ENCODE results near the gene GULP1.
"Not testable (repeated sequence)": the region's sequence is repeated elsewhere in the genome, so short reads cannot be mapped to it uniquely, and the experiment has no call there.

GULP1 gene

GRCh38 chr2:188601391-188601790 lies 309.7 kb downstream of the GULP1 start:
- Histone ChIP-seq H3K27me3 (ENCODE audit: control insufficient read depth in 2 of 2, insufficient read depth in 2 of 2, low read length in 2 of 2) (no peaks in the 10 kb centered on the region), H3K9me3 (ENCODE audit: control insufficient read depth in 2 of 2, low read length in 2 of 2) (no peaks in the 10 kb centered on the region), H3K9ac (ENCODE audit: low read depth in 1 of 2, low read length in 2 of 2) (no peak overlapping the region), H3K4me3 (ENCODE audit: low read length in 2 of 2) (no peak overlapping the region), H3K4me1 (ENCODE audit: control insufficient read depth in 2 of 2, insufficient read depth in 2 of 2, low read length in 2 of 2) (peaks cover 0 to 4% of the 10 kb centered on the region in 2 donors), H3K36me3 (ENCODE audit: control insufficient read depth in 2 of 2, insufficient read depth in 2 of 2, low read length in 2 of 2) (no peaks in the 10 kb centered on the region), H3K27ac (ENCODE audit: low read depth in 2 of 2, low read length in 2 of 2) (no peak overlapping the region)

DNA sequence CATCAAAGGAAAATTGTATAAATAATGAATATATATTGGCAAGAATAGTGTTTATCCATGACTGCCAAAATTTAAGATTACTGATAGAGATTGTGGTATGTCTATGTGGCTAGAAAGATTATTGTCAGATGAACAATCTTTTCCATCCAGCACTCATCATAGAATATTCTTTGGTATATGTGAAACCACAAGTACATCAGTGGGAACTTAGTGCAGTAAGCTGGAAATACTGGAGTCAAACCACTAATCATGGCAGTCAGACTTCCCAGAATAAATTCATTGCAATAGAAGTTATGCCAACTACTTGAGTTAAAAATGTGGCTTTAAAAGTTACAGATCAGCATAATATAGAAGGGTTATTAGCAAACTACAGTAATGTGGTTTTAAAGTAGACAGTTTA lies 310.3 kb downstream of the GULP1 start:
- Histone ChIP-seq H3K9me3 (ENCODE audit: control insufficient read depth in 2 of 2, low read length in 2 of 2) (no peaks in the 10 kb centered on the region), H3K4me1 (ENCODE audit: control insufficient read depth in 2 of 2, insufficient read depth in 2 of 2, low read length in 2 of 2) (peaks cover 0 to 4% of the 10 kb centered on the region in 2 donors), H3K4me3 (ENCODE audit: low read length in 2 of 2) (no peak overlapping the region), H3K27me3 (ENCODE audit: control insufficient read depth in 2 of 2, insufficient read depth in 2 of 2, low read length in 2 of 2) (no peaks in the 10 kb centered on the region), H3K27ac (ENCODE audit: low read depth in 2 of 2, low read length in 2 of 2) (no peak overlapping the region), H3K9ac (ENCODE audit: low read depth in 1 of 2, low read length in 2 of 2) (no peak overlapping the region), H3K36me3 (ENCODE audit: control insufficient read depth in 2 of 2, insufficient read depth in 2 of 2, low read length in 2 of 2) (no peaks in the 10 kb centered on the region)

- Histone ChIP-seq H3K9me3 (ENCODE audit: control insufficient read depth in 2 of 2, low read length in 2 of 2) (no peaks in the 10 kb centered on the region), H3K4me3 (ENCODE audit: low read length in 2 of 2) (no peak overlapping the region)
These were observed 312.9 kb downstream of the GULP1 start for GRCh38 chr2:188604579-188604978.

GRCh38 chr2:188605609-188606584 lies 314.2 kb downstream of the GULP1 start:
- H3K4me1 ChIP-seq (ENCODE audit: control insufficient read depth in 2 of 2, insufficient read depth in 2 of 2, low read length in 2 of 2); H3K9me3 ChIP-seq (ENCODE audit: control insufficient read depth in 2 of 2, low read length in 2 of 2); H3K36me3 ChIP-seq (ENCODE audit: control insufficient read depth in 2 of 2, insufficient read depth in 2 of 2, low read length in 2 of 2); H3K9ac ChIP-seq (ENCODE audit: low read depth in 1 of 2, low read length in 2 of 2); H3K4me3 ChIP-seq (ENCODE audit: low read length in 2 of 2); H3K27ac ChIP-seq (ENCODE audit: low read depth in 2 of 2, low read length in 2 of 2); H3K27me3 ChIP-seq (ENCODE audit: control insufficient read depth in 2 of 2, insufficient read depth in 2 of 2, low read length in 2 of 2): not testable (repeated sequence)

More at GRCh38 chr2:188604579-188604978, 312.9 kb downstream of the GULP1 start:
- Histone ChIP-seq H3K27me3 (ENCODE audit: control insufficient read depth in 2 of 2, insufficient read depth in 2 of 2, low read length in 2 of 2) (no peaks in the 10 kb centered on the region), H3K27ac (ENCODE audit: low read depth in 2 of 2, low read length in 2 of 2) (no peak overlapping the region), H3K9ac (ENCODE audit: low read depth in 1 of 2, low read length in 2 of 2) (no peak overlapping the region), H3K36me3 (ENCODE audit: control insufficient read depth in 2 of 2, insufficient read depth in 2 of 2, low read length in 2 of 2) (no peaks in the 10 kb centered on the region), H3K4me1 (ENCODE audit: control insufficient read depth in 2 of 2, insufficient read depth in 2 of 2, low read length in 2 of 2) (no peaks in the 10 kb centered on the region)

DNA sequence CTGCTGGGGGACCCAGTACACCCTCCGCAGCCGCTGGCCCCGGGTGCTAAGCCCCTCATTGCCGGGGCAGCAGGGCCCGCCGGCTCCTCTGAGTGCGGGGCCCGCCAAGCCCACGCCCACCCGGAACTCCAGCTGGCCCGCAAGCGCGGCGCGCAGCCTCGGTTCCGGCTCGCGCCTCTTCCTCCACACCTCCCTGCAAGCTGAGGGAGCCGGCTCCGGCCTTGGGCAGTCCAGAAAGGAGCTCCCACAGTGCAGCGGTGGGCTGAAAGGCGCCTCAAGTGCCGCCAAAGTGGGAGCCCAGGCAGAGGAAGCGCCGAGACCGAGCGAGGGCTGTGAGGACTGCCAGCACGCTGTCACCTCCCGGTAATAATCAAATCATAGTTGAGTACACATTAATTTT lies 314.9 kb downstream of the GULP1 start:
- H3K36me3 ChIP-seq (ENCODE audit: control insufficient read depth in 2 of 2, insufficient read depth in 2 of 2, low read length in 2 of 2); H3K9me3 ChIP-seq (ENCODE audit: control insufficient read depth in 2 of 2, low read length in 2 of 2); H3K27me3 ChIP-seq (ENCODE audit: control insufficient read depth in 2 of 2, insufficient read depth in 2 of 2, low read length in 2 of 2); H3K27ac ChIP-seq (ENCODE audit: low read depth in 2 of 2, low read length in 2 of 2); H3K9ac ChIP-seq (ENCODE audit: low read depth in 1 of 2, low read length in 2 of 2); H3K4me3 ChIP-seq (ENCODE audit: low read length in 2 of 2); H3K4me1 ChIP-seq (ENCODE audit: control insufficient read depth in 2 of 2, insufficient read depth in 2 of 2, low read length in 2 of 2): not testable (repeated sequence)

DNA sequence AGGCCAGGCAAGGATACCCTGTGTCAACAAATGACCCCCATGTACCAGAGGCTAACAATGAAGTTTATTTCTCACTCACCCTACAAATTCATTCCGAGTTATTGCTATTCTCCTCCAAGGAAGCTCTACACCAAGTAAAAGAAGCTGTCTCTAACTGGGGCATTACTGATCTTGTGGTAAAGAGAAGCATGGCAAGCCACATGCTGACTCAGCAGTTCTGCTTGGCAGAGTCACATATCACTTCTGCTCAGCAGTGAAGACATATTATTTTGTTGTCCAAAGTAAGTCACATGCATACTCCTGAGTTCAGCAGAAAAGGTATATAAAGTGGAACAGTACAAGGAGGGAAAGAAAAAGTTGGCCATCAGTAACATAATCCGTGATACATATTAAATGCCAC lies 315.8 kb downstream of the GULP1 start:
- Histone ChIP-seq H3K27ac (ENCODE audit: low read depth in 2 of 2, low read length in 2 of 2) (no peak overlapping the region), H3K9ac (ENCODE audit: low read depth in 1 of 2, low read length in 2 of 2) (no peak overlapping the region), H3K36me3 (ENCODE audit: control insufficient read depth in 2 of 2, insufficient read depth in 2 of 2, low read length in 2 of 2) (no peaks in the 10 kb centered on the region), H3K9me3 (ENCODE audit: control insufficient read depth in 2 of 2, low read length in 2 of 2) (no peaks in the 10 kb centered on the region), H3K4me3 (ENCODE audit: low read length in 2 of 2) (no peak overlapping the region), H3K4me1 (ENCODE audit: control insufficient read depth in 2 of 2, insufficient read depth in 2 of 2, low read length in 2 of 2) (peaks cover 2 to 3% of the 10 kb centered on the region in 2 donors), H3K27me3 (ENCODE audit: control insufficient read depth in 2 of 2, insufficient read depth in 2 of 2, low read length in 2 of 2) (no peaks in the 10 kb centered on the region)

DNA sequence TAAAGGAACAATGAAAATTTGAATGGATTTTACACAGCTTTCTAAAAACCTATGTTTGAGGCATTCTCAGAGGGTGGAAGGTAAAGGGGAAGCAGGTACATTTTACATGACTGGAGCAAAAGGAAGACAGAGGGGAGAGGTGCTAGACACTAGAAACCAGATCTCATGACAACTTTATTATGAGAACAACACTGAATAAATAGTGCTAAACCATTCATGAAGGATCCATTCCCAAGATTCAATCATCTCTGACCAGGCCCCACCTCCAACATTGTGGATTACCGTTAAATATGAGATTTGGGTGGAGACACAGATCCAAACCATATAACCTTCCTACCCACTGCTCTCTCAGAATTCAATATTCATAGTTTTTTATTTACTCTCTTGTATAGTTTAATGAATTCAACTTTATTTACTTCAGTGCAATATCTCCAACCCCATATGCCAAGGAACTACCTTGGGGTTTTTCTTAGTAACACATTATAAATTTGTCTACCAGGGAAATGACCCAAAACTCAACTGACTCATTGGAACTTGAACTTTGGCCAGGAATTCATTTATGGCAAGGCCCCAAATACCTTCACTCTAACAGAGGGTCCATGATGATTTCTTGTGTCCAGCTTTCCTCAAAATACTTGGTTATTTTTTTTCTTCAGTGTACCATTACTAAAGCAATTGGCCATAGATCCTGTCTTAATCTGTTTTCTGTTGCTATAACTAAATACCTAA lies 317.8 kb downstream of the GULP1 start:
- H3K36me3 ChIP-seq (ENCODE audit: control insufficient read depth in 2 of 2, insufficient read depth in 2 of 2, low read length in 2 of 2), result no peaks in the 10 kb centered on the region
- H3K27ac ChIP-seq (ENCODE audit: low read depth in 2 of 2, low read length in 2 of 2), result no peak overlapping the region
- peaks cover 2 to 3% of the 10 kb centered on the region in 2 donors for H3K4me1 ChIP-seq (ENCODE audit: control insufficient read depth in 2 of 2, insufficient read depth in 2 of 2, low read length in 2 of 2)
- no peak overlapping the region for H3K4me3 ChIP-seq (ENCODE audit: low read length in 2 of 2)
- no peaks in the 10 kb centered on the region for H3K27me3 ChIP-seq (ENCODE audit: control insufficient read depth in 2 of 2, insufficient read depth in 2 of 2, low read length in 2 of 2)
- no peaks in the 10 kb centered on the region for H3K9me3 ChIP-seq (ENCODE audit: control insufficient read depth in 2 of 2, low read length in 2 of 2)
- no peak overlapping the region for H3K9ac ChIP-seq (ENCODE audit: low read depth in 1 of 2, low read length in 2 of 2)

DNA sequence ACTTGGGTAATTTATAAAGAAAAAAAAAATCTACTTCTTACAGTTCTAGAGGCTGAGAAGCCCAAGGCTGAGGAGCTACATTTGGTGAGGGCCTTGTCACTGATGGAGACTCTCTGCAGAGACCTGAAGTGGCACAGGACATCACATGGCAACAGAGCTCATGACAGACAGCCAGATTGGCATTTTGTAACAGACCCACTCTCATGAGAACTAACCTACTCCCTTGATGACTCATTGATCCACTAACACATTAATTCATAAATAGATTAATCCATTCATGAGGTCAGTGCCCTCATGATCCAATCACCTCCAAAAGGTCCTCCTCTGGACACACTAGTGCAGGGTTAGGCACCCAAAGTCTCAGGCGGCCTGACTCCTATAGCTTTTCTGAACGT lies 318.4 kb downstream of the GULP1 start:
- no peaks in the 10 kb centered on the region for H3K27me3 ChIP-seq (ENCODE audit: control insufficient read depth in 2 of 2, insufficient read depth in 2 of 2, low read length in 2 of 2)
- H3K9me3 ChIP-seq (ENCODE audit: control insufficient read depth in 2 of 2, low read length in 2 of 2), result no peaks in the 10 kb centered on the region
- no peak overlapping the region for H3K4me3 ChIP-seq (ENCODE audit: low read length in 2 of 2)
- H3K27ac ChIP-seq (ENCODE audit: low read depth in 2 of 2, low read length in 2 of 2), result no peak overlapping the region
- H3K9ac ChIP-seq (ENCODE audit: low read depth in 1 of 2, low read length in 2 of 2), result no peak overlapping the region
- peaks cover 2 to 3% of the 10 kb centered on the region in 2 donors for H3K4me1 ChIP-seq (ENCODE audit: control insufficient read depth in 2 of 2, insufficient read depth in 2 of 2, low read length in 2 of 2)
- H3K36me3 ChIP-seq (ENCODE audit: control insufficient read depth in 2 of 2, insufficient read depth in 2 of 2, low read length in 2 of 2), result no peaks in the 10 kb centered on the region

DNA sequence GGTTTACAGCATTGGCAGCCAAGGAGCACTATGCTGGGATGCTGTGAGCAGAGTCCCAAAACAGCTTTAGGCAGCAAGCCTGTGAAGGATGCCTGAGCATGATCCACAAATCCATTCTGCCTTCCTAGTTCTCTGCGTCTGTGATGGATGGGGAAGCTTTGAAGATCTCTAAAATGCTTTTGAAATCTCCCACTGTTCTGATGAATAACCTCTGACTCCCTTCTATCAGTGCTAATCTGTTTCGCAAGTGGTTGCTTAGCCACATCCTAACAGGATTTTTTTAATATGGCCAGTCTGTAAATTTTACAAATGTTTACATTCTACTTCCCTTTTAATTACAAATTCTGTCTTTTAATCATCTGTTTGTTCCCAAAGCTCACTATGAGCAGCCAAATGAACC lies 319.2 kb downstream of the GULP1 start:
- Histone ChIP-seq H3K4me1 (ENCODE audit: control insufficient read depth in 2 of 2, insufficient read depth in 2 of 2, low read length in 2 of 2) (peaks cover 2 to 3% of the 10 kb centered on the region in 2 donors), H3K9me3 (ENCODE audit: control insufficient read depth in 2 of 2, low read length in 2 of 2) (no peaks in the 10 kb centered on the region), H3K9ac (ENCODE audit: low read depth in 1 of 2, low read length in 2 of 2) (no peak overlapping the region), H3K27me3 (ENCODE audit: control insufficient read depth in 2 of 2, insufficient read depth in 2 of 2, low read length in 2 of 2) (no peaks in the 10 kb centered on the region), H3K4me3 (ENCODE audit: low read length in 2 of 2) (no peak overlapping the region), H3K36me3 (ENCODE audit: control insufficient read depth in 2 of 2, insufficient read depth in 2 of 2, low read length in 2 of 2) (no peaks in the 10 kb centered on the region), H3K27ac (ENCODE audit: low read depth in 2 of 2, low read length in 2 of 2) (no peak overlapping the region)

GRCh38 chr2:188619146-188619545 lies 327.5 kb downstream of the GULP1 start:
- Histone ChIP-seq H3K9ac (ENCODE audit: low read depth in 1 of 2, low read length in 2 of 2) (no peak overlapping the region), H3K36me3 (ENCODE audit: control insufficient read depth in 2 of 2, insufficient read depth in 2 of 2, low read length in 2 of 2) (no peaks in the 10 kb centered on the region), H3K4me3 (ENCODE audit: low read length in 2 of 2) (no peak overlapping the region), H3K4me1 (ENCODE audit: control insufficient read depth in 2 of 2, insufficient read depth in 2 of 2, low read length in 2 of 2) (no peaks in the 10 kb centered on the region), H3K9me3 (ENCODE audit: control insufficient read depth in 2 of 2, low read length in 2 of 2) (no peaks in the 10 kb centered on the region), H3K27me3 (ENCODE audit: control insufficient read depth in 2 of 2, insufficient read depth in 2 of 2, low read length in 2 of 2) (no peaks in the 10 kb centered on the region), H3K27ac (ENCODE audit: low read depth in 2 of 2, low read length in 2 of 2) (no peak overlapping the region)
